GM21515 (cell line): ENCODE data around the gene ADCY4.

ENCODE experiments used
- ATAC-seq: cut with Tn5 transposase; IDR thresholded peaks from one replicate; pipeline ENCODE4 v1.9.1; 2021; ENCODE audit not compliant: unreplicated experiment

The ADCY4 gene

DNA sequence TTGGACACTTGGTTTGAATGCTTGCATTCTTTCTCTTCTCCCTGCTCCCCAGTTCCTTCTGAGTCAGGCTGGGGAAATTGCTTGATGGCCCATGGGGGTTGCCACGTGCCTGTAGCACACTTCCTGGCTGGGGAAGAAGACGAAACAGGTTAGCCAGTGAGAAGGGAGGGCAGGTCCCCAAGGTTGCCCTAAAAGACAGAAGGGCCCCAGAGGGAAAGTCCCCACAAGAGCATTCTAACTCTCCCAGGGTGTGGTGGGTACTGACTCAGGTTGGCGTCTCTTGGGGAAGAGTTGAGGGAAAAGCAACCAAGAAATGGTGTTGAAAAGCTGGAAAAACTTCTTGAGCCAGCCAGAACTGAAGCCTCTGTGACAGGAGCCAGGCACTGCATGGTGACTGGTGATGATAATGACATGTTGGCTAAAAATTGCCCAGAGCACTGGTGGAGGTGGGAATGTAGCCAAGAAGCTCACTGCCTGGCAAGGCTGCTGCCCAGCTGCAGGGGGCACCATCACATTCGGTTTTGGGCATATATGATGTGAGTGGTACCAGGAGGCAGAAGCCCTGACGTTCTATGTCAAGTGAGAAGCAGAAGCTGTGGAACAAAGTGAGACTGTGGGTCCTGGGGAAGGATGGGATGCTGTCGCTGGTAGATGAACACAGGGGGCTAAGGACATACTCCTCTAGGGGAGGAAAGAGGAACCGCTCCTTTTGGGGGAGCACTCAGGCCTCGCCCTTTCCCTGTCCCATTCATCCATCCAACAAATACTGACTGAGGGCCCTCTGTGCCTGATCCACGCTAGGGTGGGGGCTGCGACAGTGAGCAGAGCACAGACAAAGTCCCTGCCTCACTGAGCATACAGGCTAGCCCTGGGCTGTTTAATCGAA is 55.3 kb downstream of the ADCY4 start:
- no peak for ATAC-seq

DNA sequence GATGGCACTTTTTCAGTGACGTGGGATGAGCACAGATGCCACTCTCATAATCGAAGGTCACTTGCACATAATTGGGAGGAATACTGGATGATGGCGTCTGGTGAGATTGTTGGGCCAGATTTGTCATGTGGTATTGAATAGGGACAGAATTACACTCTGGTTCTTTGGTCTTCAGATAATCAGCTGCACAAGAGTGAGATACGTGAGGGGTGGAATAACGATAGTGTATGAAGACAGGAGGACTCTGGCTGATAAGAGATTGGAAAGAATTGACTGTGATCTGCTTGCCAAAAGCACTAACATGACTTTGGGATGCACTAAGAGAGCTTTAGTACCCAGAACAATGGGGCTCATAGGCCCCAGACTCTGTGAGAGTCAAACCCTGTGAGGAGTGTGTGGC is 56.4 kb downstream of the ADCY4 start:
- no peak for ATAC-seq

DNA sequence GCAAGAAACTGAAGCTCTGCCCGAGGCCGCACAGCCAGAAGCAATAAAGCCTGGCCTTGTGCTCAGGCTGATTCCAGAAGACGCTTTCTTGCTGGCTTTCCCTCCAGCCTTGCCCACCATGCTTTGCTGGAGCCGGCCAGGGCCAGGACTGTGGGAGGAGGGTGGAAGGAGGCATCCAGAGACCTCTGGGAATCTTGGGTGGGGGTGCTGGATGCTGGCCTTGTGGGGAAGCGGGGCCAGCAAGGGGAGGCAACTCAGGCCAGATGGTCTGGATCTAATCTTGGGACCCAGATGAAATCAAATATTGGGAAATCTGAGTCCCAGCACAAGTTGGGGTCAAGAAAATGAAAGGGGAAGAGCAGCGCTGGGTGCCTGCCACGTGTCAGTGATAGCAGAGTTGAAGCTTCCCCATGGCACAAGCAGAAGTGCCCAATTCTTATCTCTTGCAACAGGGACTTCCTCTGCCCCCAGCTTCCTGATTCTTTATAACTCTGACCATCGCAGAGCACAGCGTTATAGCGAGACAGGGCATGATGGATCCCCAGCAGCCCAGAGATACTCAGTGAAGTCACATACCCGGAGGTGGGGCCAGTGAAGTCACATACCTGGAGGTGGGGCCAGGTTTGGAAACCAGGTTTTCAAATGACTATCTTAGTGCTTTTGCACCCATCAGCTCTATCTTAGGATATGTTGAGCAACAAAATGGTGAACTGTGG is 57.1 kb downstream of the ADCY4 start:
- no peak for ATAC-seq

DNA sequence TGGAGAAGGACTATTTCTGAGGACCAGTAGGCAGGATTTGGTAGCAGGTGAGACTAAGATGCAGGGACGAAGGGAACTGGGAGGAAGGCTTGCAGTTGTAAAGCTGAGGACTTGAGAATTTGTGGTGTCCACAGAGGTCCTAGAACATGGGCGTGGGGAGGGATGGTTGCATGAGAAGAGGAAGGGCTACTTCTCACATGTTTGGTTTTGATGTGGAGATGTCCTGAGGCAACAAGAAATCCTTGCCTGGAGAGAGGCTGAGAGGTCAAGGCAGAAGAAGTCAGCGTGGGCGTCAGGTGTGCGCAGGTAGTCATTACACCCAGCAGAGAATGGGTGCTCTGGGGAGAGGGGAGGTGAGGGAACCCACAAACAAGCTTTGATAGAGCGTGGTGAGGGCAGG is 57.8 kb downstream of the ADCY4 start:
- ATAC-seq: no peak

DNA sequence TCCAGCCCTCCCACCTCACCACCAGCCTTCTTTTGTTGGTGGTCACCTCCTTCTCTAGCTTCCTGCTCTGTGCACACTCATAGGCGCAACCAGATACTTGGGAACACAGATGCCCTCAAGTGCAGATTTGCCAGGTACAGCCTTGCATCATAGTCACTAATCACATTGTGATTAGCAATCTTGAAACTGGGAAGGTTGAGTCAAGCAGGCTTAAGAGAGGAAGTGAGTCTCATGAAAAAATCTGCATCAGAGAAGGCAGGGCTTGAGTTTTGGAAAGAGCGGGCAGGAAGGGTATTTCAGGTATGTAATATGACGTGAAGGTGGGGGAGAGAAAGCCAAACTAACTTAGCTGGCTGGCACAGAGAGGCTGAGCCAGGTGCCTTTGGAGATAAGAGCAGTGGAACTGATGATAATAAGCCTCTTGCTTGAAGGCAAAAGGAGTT is 60.7 kb downstream of the ADCY4 start:
- peak; percentile 39 for ATAC-seq

DNA sequence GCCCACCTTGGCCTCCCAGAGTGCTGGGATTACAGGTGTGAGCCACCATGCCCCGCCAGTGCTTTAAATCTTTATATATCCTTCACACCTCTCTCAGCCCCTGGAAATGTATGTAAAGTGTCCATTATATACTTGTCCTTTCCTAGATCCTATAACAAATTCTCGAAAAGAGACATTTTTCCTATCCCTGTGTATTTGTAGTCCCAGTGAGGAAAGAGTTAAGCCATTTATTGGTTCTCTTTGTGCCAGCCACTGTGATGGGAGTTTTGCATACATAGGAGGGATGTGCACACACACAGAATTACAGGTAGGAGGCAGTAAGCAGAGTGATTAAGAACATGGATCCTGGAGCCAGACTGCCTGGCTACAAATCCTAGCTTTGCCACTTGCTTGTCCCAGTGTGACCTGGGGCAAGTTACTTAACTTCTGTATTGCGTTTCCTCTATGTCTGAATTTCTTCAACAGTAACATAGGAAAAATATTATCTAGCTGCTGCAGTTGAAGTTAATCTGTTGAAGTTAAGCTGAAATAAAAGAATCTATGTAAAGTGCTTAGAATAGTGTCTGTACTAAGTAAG is 61.4 kb downstream of the ADCY4 start:
- no peak for ATAC-seq

DNA sequence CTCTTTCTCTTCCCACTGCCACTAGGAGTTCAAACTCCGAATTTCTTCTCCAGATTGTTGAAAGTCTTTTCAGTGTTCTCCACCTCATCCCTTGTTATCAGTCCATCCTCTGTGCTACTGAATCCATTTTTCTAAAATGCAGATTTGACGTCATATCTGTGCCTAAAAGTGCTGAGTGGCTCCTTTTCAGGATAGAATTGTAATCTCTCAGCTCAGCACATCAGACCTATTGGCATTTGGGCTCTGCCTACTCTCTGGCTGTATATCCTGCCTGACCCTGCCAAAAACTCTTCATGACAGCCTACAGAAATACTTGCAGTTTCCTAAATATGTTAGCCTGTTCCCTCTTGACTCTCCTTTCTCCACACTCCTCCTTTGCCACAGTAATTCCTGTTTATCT is 62.4 kb downstream of the ADCY4 start:
- no peak for ATAC-seq

DNA sequence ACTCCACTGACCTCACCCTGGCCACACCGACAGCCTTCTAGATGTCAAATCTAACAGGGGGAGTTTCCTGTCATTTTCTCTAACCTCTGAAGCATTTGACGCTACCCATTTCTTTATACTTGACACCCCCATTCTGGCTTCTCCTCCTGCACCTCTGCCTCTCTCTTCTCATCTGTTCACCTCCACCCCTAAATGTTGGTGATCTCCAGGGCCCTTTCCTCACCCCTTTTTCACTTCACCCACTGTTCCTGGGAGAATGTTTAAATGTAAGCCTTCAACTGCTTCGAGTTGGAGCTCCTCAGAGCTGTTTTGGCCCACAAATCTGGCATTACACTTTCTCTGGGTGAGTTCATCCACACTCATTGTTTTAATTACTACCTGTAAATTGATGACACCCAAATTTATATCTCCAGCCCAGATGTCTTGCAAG is 63.0 kb downstream of the ADCY4 start:
- no peak for ATAC-seq

DNA sequence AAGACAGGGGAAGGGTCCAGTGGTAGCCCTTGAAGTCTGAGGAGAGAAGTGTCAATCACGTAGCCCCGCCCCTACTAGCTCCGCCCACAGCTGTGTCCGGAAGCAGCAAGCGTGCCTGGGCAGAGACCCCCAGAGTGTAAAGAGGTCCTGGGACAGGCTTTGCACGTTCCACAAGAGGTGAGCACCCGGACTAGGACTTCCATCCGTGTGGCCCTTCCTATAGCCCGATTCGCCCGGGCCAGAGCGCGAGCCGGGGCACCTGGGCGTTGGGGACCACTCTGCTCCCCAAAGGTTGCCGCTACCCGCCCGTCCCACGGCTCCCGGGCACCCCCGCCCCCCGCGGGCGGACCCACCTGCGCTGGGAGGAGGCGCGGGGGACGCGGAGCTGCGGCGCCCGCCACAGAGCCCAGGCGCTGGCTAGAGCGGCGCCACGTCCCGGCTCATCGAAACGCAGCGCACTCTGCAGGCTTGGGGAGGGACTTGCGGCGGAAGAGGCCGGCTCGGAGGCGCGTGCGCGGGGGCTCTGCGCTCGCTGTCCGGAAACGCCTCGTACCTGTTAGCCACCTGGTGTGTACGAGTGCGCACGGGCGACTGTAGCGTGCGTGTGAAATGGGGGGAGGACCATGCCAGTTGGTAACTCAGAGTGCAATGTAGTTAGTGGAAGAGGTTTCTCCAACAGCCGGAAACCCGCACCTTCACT is 63.6 kb downstream of the ADCY4 start, which contains the start of gene RABGGTA:
RABGGTA (minus strand) TSS at position 464 of the 700 bp plus-strand sequence. CDS start 482 bp downstream, outside the sequence.
- peak; percentile 82 for ATAC-seq

DNA sequence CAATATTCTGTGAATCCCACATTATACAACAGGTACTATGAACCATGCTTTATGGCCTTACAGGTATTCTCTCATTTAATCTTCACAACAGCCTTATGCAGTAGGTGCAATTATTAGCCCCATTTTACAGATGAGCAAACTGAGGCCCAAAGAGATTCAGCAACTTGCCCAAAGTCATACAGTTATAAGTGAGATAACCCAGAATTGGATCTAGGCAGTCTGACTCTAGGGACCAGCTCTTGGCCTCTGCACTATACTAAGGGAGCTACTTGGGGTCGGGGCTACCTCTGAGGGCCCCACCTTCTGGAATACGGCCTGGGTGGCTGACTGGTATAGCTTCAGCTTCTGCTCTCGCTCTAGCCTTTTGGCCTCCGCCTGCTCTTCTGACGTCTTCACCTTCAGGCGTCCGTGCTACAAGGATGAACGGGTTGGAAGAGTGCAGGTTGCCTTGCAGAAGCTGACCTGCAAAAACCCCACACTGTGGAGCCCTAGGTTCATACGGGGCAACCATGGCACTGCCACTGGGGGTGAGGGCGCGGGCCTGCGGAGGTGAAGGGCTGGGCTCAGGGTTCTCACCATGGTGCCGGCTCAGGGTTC is 64.2 kb downstream of the ADCY4 start:
- ATAC-seq: peak; percentile 1

DNA sequence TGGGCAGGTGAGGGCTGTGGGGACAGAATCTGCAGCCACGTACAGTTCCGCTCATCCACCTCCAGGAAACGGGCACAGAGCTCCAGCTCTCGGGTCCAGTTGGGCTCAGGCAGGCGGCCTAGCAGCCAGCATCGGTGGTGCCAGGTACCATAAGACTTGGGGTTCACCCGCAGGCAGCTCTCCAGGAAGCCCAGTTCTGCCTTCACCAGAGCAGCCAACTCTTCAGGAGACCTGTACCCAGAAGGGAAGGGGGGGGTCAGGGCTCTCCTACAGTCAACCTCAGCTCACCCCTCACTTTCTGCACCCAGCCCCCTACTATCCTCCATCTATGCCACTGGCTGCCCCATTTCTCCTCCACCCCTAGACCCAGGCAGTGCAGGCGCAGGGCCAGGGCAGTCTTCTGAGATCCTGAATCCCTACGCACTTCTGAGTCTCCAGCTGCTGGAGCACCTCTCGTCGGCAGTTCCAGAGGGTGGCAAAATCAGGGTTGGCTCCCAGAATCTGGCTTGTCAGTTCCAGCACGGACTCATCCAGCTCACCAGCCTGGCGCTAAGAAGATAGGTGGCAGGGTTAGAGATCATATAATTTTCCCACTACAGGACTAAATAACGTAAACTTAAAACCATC is 64.8 kb downstream of the ADCY4 start:
- no peak for ATAC-seq

DNA sequence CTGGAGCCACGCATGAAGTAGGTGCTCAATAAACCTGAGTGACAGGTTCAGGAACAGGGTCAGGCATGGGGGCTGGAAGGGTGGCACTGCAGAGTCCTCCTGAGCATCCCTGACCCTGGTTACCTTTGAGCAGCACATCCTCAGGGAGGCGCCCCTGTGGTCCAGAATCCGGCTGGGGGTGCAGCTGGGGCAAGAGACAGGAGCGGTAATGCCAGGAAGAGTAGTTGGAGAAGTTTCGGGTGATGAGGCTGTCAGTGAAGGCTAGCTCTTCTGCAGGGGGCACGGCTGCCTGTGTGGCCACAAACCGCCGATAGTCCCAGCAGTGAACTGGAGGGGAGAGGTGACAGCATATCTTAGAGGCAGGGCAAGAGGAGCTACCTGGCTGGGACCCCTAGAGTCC is 65.5 kb downstream of the ADCY4 start:
- ATAC-seq: no peak
